Esophagus squamous epithelium (tissue), 5 donors: ENCODE results near the gene MGAT5B. TPM values are rescaled to one million over a fixed set of nuclear protein-coding genes. Genes with fewer than 3 reads are reported as not detected.

Experiments used
- DNase-seq: peaks from one replicate; lab custom pipeline; 2025; lab: John Stamatoyannopoulos, UW
- H3K27ac ChIP-seq, 4 donors: fragments of 200-600 bp; sonication (generic); one replicate each; pipeline ENCODE4 v1.5.1; 2016 to 2019; ENCODE audit warnings: mild to moderate bottlenecking in 1 of 4
- H3K27me3 ChIP-seq, 4 donors: fragments of 200-600 bp; sonication (generic); 1 replicate in 3 of 4; 2 replicates in 1 of 4; pipeline versions ENCODE4 v1.5.1 to v1.6.0; 2017 to 2021; ENCODE audit warnings: antibody characterized with exemption in 1 of 4
- H3K36me3 ChIP-seq, 3 donors: fragments of 200-600 bp; sonication (generic); one replicate each; pipeline ENCODE4 v1.5.1; 2016 to 2019
- H3K4me1 ChIP-seq, 3 donors: fragments of 200-600 bp; sonication (generic); one replicate each; pipeline ENCODE4 v1.5.1; 2017 to 2019
- H3K4me3 ChIP-seq, 4 donors: fragments of 200-600 bp; sonication (generic); 1 replicate in 3 of 4; 2 replicates in 1 of 4; pipeline ENCODE4 v1.5.1; 2016 to 2019; ENCODE audit warnings: mild to moderate bottlenecking in 2 of 4, moderate library complexity in 1 of 4
- H3K9me3 ChIP-seq, 3 donors: fragments of 200-600 bp; sonication (generic); one replicate each; pipeline ENCODE4 v1.5.1; 2016 to 2019
- CTCF ChIP-seq, 6 experiments: fragments of 450-650 bp in 4 of 6; fragments of 200-600 bp in 2 of 6; sonication (generic) in 2 of 6; IDR thresholded peaks; one replicate each; pipeline ENCODE4 v1.5.1; 2016 to 2019; ENCODE audit warnings: antibody characterized with exemption in 6 of 6, mild to moderate bottlenecking in 4 of 6, moderate library complexity in 4 of 6
- POLR2A ChIP-seq, 4 donors: fragments of 450-650 bp; IDR thresholded peaks; one replicate each; pipeline ENCODE4 v1.6.1; 2017; ENCODE audit warnings: antibody characterized with exemption in 4 of 4, mild to moderate bottlenecking in 4 of 4, moderate library complexity in 3 of 4
- WGBS, 2 donors: methylation state at CpG; one replicate each; pipeline ENCODE4 v1.1.5; 2018; 5-methylcytosine and 5-hydroxymethylcytosine counted together
- intact Hi-C: fragments of 100-400 bp; cut with DNase I; formaldehyde crosslinking; loops from one replicate; pipeline ENCODE4 v1.15.0; 2022
- total RNA-seq, 4 donors: library from RNA; depleted of rRNA; stranded (reverse); fragments of >200 nt; gene quantifications; one replicate each; pipeline ENCODE4 v1.1.0, GENCODE V29; 2016
- donor health status: DM: yes; HTN: yes; CAD: no.

MGAT5B gene
- total RNA-seq, 4 donors from 2014 or later = 1.3 TPM; not detected in 3

DNA sequence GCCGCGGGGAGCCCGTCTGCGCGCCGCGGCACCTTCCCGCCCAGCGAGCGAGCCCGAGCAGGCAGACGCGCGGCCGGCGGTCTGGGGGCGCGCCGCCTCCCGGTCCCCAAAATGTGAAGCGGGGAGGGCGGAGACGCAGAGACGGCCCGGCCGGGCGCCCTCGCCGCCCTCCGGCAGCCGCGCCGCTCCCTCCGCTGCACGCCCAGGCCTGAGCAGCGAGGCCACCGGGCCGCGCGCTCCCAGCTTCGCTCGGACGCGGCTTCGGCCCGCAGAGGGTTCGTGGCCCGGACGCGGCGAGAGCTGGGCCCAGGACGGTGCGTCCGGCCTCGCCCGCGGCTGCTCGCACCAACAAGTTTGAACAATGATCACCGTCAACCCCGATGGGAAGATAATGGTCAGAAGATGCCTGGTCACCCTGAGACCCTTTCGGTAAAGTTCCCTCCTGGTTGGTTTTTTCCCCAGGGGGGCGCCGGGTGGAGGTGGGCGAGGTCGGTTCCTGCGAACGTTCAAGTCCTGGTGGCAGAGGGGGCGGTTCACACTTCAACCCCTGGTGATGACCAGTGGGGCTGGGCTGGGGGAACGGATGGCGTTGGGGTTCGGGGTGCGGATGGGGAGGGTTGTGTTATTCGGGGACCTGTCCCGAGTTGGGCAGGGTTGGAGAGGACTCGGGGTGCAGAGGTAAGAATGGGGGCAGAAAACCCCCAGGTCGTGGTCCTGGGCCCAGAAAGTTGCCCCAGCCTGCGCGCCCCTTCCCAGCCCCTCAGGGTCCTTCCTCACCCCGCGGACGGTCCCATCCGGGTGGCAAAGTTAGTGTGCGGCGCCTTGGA, 678 bp downstream of the MGAT5B start:
- H3K27me3 ChIP-seq = peaks cover 16 to 96% (median 17%) of the 10 kb centered on the region in 4 donors
- H3K27ac ChIP-seq = no peak overlapping the region
- TF ChIP-seq CTCF (IDR thresholded peaks at IDR 0.05) (no peak), POLR2A (IDR thresholded peaks at IDR 0.05) (no peak)
- intact Hi-C loops = loop anchor here (5.0 kb wide), 1 partner anchor 198 kb away; no protein-coding TSS in a partner anchor
- no peak for DNase-seq
- H3K36me3 ChIP-seq = no peaks in the 10 kb centered on the region
- H3K9me3 ChIP-seq = no peaks in the 10 kb centered on the region
- 0 to 4% methylated on average over 6 to 14 of the region's 84 CpGs for WGBS, 2 donors
- H3K4me3 ChIP-seq = peak overlapping the region in 3 of 4 donors; percentile 26 to 65 (median 48)
- peaks cover 4 to 33% (median 22%) of the 10 kb centered on the region in 3 donors for H3K4me1 ChIP-seq

DNA sequence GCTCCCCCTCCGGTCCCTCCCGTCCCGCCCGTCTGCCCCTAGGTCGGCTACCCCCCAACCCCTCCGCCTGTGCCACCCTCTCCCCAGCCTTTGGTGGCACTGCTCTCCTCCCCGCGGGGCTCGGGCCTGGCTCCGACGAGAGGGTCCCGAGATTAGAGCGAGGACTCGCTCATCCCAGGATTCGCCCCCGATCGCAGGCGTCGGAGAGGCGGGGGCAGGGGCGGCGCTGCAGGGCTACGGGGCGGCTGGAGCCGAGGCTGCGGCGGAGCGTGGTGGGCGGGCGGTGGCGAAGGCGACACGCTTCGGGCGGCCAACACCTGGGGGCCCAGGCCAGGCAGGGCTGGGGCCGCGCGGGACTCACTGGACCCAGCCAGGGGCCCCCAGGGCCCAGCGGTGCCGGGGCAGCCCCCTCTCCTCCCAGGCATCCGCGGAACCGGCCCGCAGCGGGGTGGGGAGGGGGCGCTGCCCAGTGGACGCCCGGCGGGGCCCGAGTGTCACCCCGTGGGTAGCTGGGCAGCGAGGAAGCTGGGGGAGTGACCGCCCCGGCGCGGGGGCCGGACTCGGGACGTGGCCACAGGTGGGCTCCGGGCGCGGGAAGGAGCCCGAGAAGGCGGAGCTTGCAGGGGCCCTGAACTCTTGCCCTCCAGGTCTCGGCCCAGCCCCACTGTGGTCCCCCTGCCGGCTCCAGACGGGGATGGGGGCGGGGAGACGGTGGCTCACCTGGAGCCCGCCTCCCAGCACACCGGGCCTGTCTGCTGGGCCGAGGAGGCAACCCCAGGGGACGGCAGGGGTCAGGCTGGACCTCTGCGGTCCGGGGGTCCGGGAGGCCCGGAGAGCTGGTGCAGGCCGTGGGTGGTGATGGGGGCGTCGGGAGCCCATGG, 1.5 kb downstream of the MGAT5B start:
- TF ChIP-seq POLR2A (IDR thresholded peaks at IDR 0.05) (no peak), CTCF (IDR thresholded peaks at IDR 0.05) (no peak)
- no peak overlapping the region for H3K27ac ChIP-seq
- no peaks in the 10 kb centered on the region for H3K9me3 ChIP-seq
- intact Hi-C loops = loop anchor here (5.0 kb wide), 1 partner anchor 198 kb away; no protein-coding TSS in a partner anchor
- WGBS, 2 donors = no CpG with 5 or more reads among the region's 80 CpGs
- no peaks in the 10 kb centered on the region for H3K36me3 ChIP-seq
- peak overlapping the region in 2 of 4 donors; percentile 48 to 65 for H3K4me3 ChIP-seq
- DNase-seq = no peak
- peaks cover 16 to 98% (median 17%) of the 10 kb centered on the region in 4 donors for H3K27me3 ChIP-seq
- peaks cover 4 to 33% (median 22%) of the 10 kb centered on the region in 3 donors for H3K4me1 ChIP-seq

DNA sequence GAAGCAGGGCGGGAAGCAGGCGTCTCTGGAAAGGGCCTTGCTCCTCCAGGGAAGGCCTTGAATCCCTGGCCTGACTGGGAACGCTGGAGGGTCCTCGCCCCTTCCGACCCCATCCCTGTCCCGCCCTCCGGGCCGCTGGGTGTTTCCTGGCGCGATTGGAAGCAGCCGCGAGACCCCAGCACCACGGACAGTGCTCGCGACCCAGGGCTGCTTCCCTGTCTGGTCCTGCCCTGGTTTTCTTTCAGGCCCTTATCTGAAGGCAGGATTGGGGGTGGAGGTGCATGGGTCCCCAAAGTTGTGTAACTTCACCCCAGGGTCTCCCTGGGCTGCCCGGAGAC, 2.1 kb downstream of the MGAT5B start:
- H3K9me3 ChIP-seq = no peaks in the 10 kb centered on the region
- H3K4me3 ChIP-seq = no peak overlapping the region
- H3K27ac ChIP-seq = no peak overlapping the region
- no peaks in the 10 kb centered on the region for H3K36me3 ChIP-seq
- no peak for TF ChIP-seq CTCF (IDR thresholded peaks at IDR 0.05)
- TF ChIP-seq POLR2A (IDR thresholded peaks at IDR 0.05) = no peak
- H3K27me3 ChIP-seq = peaks cover 16 to 94% (median 17%) of the 10 kb centered on the region in 4 donors
- intact Hi-C loops = no loop called here
- peaks cover 4 to 33% (median 22%) of the 10 kb centered on the region in 3 donors for H3K4me1 ChIP-seq
- WGBS, 2 donors = no CpG with 5 or more reads among the region's 16 CpGs
- DNase-seq = no peak

DNA sequence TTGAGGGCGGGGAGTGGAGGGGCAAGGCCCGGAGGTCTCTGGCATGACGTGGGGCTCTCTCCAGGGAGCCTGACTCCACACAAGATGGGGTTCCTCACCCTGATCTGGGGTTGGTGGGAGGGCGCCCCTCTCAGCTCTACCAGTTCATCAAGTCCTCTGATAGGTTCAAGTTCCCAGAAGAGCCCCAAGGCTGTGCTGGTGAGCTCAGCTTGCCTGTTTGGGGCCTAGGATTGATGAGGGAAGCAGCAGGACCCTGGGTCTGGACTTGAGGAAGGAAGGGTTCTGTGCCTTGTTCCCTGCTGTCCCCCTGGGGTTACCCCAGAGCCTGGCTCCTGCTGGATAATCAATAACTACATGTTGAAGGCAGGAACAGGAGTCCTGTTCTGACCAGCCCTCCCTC, 3.5 kb downstream of the MGAT5B start:
- peaks cover 16 to 90% (median 17%) of the 10 kb centered on the region in 4 donors for H3K27me3 ChIP-seq
- H3K4me3 ChIP-seq = no peak overlapping the region
- no peak for DNase-seq
- intact Hi-C loops = no loop called here
- TF ChIP-seq CTCF (IDR thresholded peaks at IDR 0.05) (no peak), POLR2A (IDR thresholded peaks at IDR 0.05) (no peak)
- H3K4me1 ChIP-seq = peaks cover 4 to 33% (median 22%) of the 10 kb centered on the region in 3 donors
- WGBS, 2 donors = 80 to 81% methylated on average over 2 to 3 of the region's 4 CpGs
- H3K36me3 ChIP-seq = no peaks in the 10 kb centered on the region
- no peaks in the 10 kb centered on the region for H3K9me3 ChIP-seq
- H3K27ac ChIP-seq = no peak overlapping the region
